HG03060 (cell line): ENCODE measurements around the gene SFXN3.

ENCODE experiments used
- ATAC-seq: cut with Tn5 transposase; IDR thresholded peaks from one replicate; pipeline ENCODE4 v1.9.1; 2021; ENCODE audit warnings: low read depth, moderate number of reproducible peaks; ENCODE audit not compliant: unreplicated experiment

SFXN3 gene, protein sequence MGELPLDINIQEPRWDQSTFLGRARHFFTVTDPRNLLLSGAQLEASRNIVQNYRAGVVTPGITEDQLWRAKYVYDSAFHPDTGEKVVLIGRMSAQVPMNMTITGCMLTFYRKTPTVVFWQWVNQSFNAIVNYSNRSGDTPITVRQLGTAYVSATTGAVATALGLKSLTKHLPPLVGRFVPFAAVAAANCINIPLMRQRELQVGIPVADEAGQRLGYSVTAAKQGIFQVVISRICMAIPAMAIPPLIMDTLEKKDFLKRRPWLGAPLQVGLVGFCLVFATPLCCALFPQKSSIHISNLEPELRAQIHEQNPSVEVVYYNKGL

GRCh38 chr10:101031128-101031795, at the start of gene SFXN3, which contains the start of gene PDZD7:
Gene SFXN3 (plus strand): TSS chr10:101031234. CDS start chr10:101034695, 3,461 bp downstream.
Gene PDZD7 (minus strand): TSS chr10:101031129. CDS start chr10:101030219, 910 bp downstream.
- peak; percentile 61 for ATAC-seq

- no peak for ATAC-seq
Observed at GRCh38 chr10:100982916-100983830, 47.9 kb upstream of the SFXN3 start.

GRCh38 chr10:100983868-100984671, 47.0 kb upstream of the SFXN3 start:
- no peak for ATAC-seq

GRCh38 chr10:100984672-100985177, 46.3 kb upstream of the SFXN3 start:
- ATAC-seq, result no peak

- no peak for ATAC-seq
Observed at GRCh38 chr10:100985336-100985735, 45.7 kb upstream of the SFXN3 start.

DNA sequence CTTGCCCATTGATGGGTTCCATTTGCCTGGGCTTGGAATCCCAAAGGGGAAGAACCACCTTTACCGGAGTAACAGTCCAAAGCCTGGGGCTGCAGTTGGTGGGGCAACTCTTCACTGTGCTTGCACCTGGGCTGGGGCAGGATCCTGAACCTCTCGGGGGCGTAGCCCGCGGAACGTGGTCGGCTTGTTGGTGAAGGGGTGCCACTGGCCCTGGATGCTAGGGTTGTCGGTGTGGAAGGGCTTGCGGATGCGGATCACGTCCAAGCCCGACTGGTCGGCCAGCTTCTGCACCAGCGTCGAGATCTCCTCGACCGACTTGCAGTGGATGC, 44.4 kb upstream of the SFXN3 start:
- no peak for ATAC-seq

DNA sequence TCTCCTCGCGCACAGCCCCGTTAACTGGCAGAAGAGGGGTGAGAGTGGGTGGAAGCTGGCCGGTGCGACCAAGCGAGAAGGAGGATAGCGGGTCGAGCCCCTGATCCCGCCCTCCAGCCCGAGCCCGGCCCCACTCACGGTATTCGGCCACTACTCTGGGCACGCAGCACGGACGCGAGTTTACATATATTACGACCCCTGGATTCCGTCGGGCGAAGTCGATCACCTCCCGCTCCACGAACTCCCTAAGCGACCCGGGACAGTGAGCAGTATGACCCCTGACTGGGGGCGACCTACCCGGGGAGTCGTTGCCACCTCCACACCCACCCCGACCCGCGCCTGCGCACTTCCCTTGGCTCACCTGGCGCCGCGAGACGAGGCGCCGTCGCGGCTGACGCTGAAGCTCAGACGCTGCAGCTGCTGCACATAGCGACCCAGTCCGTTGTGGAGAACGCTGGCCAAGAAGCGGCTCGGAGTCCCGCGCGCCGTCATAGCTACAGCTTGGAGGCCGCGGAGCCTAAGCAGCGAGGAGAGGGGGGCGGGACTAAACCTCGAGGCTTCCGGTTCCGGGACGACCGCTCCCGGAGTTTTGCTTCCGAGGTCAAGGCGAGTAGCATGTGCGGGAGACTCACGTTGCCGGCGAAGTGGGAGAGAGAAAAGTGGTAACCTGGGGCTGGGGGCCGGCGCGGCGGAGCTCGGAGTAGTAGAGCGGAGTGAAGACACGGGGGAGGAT, 43.9 kb upstream of the SFXN3 start, which contains the start of the genes MRPL43 and TWNK:
MRPL43 (minus strand) TSS at position 546 of the 733 bp plus-strand sequence; CDS start at position 492, 54 bp downstream.
TWNK (plus strand) TSS at position 592 of the 733 bp plus-strand sequence. CDS start 668 bp downstream, outside the sequence.
- ATAC-seq, result no peak

DNA sequence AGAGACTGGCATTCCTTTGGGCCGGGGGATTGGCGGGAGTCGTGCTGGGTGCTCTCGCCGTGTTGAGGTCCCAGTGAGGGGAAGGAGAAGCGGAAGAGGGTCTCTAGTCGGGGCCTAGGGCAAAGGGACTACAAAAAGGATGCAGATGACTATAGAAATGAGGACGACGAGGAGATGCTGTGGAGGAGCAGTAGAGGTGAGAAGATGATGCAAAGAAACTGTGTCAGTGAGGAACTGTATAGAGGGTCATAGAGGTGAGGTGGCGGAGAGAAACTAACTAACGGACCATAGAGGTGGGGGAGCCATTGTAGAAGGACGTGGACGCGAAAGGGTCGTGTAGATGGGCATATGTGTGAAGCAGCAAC, 43.4 kb upstream of the SFXN3 start:
- no peak for ATAC-seq

GRCh38 chr10:100988166-100988565, 42.9 kb upstream of the SFXN3 start:
- no peak for ATAC-seq

DNA sequence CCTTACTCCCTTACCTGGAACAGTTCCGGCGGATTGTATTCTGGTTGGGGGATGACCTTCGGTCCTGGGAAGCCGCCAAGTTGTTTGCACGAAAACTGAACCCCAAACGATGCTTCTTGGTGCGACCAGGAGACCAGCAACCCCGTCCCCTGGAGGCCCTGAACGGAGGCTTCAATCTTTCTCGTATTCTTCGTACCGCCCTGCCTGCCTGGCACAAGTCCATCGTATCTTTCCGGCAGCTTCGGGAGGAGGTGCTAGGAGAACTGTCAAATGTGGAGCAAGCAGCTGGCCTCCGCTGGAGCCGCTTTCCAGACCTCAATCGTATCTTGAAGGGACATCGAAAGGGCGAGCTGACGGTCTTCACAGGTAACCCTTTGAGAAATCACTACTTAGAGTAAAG, 41.9 kb upstream of the SFXN3 start:
- ATAC-seq, result no peak

DNA sequence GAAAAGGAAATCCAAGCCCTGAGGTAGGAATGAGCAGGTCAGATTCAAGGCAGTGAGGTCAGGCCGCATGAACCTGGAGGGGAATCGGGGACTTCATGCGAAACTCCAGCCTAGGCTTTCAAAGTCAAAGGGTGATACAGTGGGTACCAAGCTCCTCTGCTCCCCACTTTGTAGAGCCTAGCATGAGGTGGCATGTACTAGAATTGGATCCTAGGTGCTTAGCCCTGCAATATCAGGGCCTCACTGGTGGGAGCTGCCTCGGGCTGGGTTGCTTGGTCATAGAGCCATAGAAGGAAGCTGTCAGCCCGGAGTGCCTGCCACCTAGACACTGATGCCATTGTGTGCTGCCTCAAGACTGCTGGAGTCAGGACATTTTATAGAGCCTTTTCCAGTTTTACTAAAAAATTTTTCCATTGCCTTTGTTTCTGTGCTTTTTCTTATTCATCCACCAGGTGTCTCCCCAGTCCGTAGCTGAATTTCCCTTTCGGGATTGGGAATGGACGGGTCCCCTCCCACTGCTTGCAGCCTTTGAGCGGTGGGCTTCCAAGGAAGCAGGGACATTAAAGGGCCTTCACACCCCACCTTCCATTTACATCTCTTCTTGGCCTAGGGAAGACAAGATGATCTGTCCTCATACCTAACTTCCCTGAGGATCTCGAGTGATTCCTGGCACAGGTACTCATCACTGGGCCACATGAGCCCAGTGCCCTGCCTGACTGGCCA, 36.9 kb upstream of the SFXN3 start:
- no peak for ATAC-seq

- no peak for ATAC-seq
Observed at GRCh38 chr10:100995181-100995580, 35.9 kb upstream of the SFXN3 start.

GRCh38 chr10:100996678-100997359, 34.2 kb upstream of the SFXN3 start:
- ATAC-seq, result no peak

- ATAC-seq, result no peak
Observed at GRCh38 chr10:100997360-100998182, 33.5 kb upstream of the SFXN3 start.

DNA sequence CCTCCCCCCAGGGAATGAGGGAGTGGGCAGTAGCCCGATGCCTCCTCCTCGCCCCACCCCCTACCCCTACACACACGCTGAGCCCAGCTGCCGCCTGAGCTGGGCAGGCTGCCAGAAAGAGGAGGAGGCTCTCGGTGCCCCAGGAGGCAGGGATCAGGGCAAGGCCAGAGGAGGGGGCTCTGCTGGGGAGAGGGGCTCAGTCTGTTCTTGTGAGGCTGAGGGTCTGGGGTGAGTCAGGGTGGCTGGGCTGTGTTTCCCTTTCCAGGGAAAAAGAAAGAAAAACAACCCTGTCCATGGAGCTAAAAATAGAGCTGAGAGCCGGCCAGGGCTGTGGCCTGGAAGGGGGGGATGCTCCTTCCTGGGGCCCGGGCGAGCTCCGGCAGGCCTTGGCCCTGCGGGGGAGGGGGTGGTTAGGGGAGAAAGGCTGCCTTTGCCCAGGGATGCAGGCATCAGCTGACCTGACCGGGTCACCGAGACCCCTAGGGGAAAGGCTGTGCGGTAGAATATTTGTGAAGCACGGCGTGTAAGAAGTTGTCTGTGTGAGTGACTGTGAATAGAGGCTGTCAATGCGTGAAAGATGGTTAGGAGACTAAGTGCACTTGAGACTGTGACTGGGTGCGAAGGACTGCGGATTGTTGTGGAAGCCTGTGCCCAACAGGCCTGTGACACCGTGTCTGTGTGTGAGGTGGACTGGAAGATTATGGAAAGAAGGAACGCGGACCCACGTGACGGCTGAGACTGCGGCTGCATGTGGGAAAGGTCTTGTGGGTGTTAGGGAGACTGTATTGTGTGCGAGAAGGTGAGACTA, 32.6 kb upstream of the SFXN3 start:
- ATAC-seq, result no peak

- no peak for ATAC-seq
Observed at GRCh38 chr10:100998991-100999741, 31.9 kb upstream of the SFXN3 start.
